ENCODE results near the gene GJD2.

Gene GJD2

GRCh38 chr15:34754674-34755418, at the start of gene GJD2:
GJD2 (minus strand) TSS chr15:34754998; CDS start chr15:34754488, 510 bp downstream.
- no peak for DNase-seq (ENCODE audit: low read depth)

- DNase-seq (ENCODE audit: low read depth): no peak
These were observed 49.3 kb upstream of the GJD2 start for GRCh38 chr15:34804113-34804512.

- no peak for DNase-seq (ENCODE audit: low read depth)
These were observed 48.3 kb upstream of the GJD2 start for GRCh38 chr15:34802803-34803750.

GRCh38 chr15:34802371-34802770, 47.6 kb upstream of the GJD2 start:
- no peak for DNase-seq (ENCODE audit: low read depth)

GRCh38 chr15:34799149-34800101, 44.6 kb upstream of the GJD2 start:
- DNase-seq (ENCODE audit: low read depth): no peak

GRCh38 chr15:34796847-34797435, 42.1 kb upstream of the GJD2 start:
- DNase-seq (ENCODE audit: low read depth): no peak

- no peak for DNase-seq (ENCODE audit: low read depth)
These were observed 40.7 kb upstream of the GJD2 start, which contains the start of gene ACTC1 for GRCh38 chr15:34795267-34796081. ACTC1 (minus strand) TSS chr15:34795549; CDS start chr15:34794808, 741 bp downstream.

- no peak for DNase-seq (ENCODE audit: low read depth)
These were observed 39.9 kb upstream of the GJD2 start for GRCh38 chr15:34794590-34795206.

- no peak for DNase-seq (ENCODE audit: low read depth)
These were observed 39.1 kb upstream of the GJD2 start for GRCh38 chr15:34793901-34794300.

- no peak for DNase-seq (ENCODE audit: low read depth)
These were observed 38.3 kb upstream of the GJD2 start for GRCh38 chr15:34793071-34793470.

GRCh38 chr15:34791701-34792100, 36.9 kb upstream of the GJD2 start:
- DNase-seq (ENCODE audit: low read depth): no peak

- no peak for DNase-seq (ENCODE audit: low read depth)
These were observed 35.3 kb upstream of the GJD2 start for GRCh38 chr15:34790121-34790520.

- no peak for DNase-seq (ENCODE audit: low read depth)
These were observed 34.5 kb upstream of the GJD2 start for GRCh38 chr15:34789326-34789725.

- no peak for DNase-seq (ENCODE audit: low read depth)
These were observed 31.4 kb upstream of the GJD2 start for GRCh38 chr15:34786206-34786605.

GRCh38 chr15:34783991-34784390, 29.2 kb upstream of the GJD2 start:
- DNase-seq (ENCODE audit: low read depth): no peak

- DNase-seq (ENCODE audit: low read depth): no peak
These were observed 28.6 kb upstream of the GJD2 start for GRCh38 chr15:34783431-34783830.

GRCh38 chr15:34782901-34783300, 28.1 kb upstream of the GJD2 start:
- DNase-seq (ENCODE audit: low read depth): no peak

- DNase-seq (ENCODE audit: low read depth): no peak
These were observed 25.9 kb upstream of the GJD2 start for GRCh38 chr15:34780725-34781124.

GRCh38 chr15:34776606-34777105, 21.9 kb upstream of the GJD2 start:
- DNase-seq (ENCODE audit: low read depth): no peak

- DNase-seq (ENCODE audit: low read depth): no peak
These were observed 19.1 kb upstream of the GJD2 start for GRCh38 chr15:34773917-34774316.

Measured in stimulated activated CD8-positive, alpha-beta memory T cell treated with anti-CD3 and anti-CD28 coated beads, Interleukin-12 subunit alpha, Interleukin-12 subunit beta, amount 100 ng/mL, for 1 hour (primary cell).